GM19193 (cell line): ENCODE data around the gene DNAH11.

Source experiments
- POLR2A ChIP-seq: IDR thresholded peaks from 4 replicates; pipeline ENCODE4 v1.6.1; 2011; ENCODE audit not compliant: insufficient read depth, insufficient read length; ENCODE audit errors: extremely low read depth

DNAH11 gene

GRCh38 chr7:21543528-21544302, 876 bp downstream of the DNAH11 start:
- TF ChIP-seq POLR2A: no peak

DNA sequence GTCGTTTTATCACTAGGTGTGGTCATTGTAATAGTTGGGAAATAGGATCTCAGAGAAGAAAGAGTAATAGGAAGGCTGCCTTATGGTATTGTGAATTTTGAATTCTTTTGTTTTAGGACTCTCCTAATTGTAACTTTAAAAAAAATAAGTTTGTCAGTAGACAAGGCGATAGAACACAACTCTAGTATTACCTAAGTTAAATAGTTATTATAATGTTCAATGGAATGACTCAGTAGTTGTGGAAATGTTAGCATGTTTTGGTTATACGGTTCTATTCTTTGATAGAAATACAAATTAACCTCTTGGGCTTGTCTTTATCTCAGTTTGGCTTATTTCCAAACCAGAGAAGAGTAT, 1.4 kb downstream of the DNAH11 start:
- no peak for TF ChIP-seq POLR2A

DNA sequence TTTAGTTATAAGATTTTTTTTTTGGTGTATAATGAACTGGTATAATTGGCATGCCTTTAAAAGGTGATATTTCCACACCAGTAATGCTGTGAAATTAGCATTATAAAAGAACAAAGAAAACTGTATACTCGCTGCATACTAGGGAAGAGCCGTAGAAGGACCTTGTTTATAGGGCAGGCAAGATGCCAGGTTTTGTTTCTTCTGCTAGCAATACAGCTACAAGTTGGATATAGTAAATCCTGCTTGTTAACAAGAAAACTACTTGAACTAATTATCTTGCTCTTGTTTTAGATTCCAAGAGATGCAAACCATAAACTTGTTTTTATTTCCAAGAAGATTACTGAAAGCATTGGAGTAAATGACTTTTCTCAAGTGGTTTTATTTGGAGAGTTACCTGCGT, 1.9 kb downstream of the DNAH11 start:
- TF ChIP-seq POLR2A: no peak

GRCh38 chr7:21547501-21547900, 4.7 kb downstream of the DNAH11 start:
- no peak for TF ChIP-seq POLR2A

DNA sequence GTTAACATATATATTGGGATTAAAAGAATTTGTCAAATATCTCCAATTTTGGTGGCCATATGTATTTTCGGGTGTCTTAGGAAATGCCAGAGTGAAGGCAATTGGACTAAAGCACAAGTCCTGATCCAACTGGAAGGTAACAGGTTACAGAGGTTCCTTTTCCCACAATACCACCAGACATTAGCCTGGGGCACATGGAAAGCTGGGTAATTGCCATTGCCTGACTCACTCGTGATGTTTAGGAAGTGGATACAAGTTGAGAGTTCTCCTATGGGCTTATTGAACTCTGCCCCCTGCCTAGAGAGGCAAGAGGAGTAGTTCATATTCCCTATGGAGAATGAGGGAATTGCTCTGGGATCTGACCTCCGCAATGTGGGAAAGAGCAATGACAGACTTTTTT, 5.7 kb downstream of the DNAH11 start:
- TF ChIP-seq POLR2A: no peak

GRCh38 chr7:21550076-21550475, 7.2 kb downstream of the DNAH11 start:
- no peak for TF ChIP-seq POLR2A

DNA sequence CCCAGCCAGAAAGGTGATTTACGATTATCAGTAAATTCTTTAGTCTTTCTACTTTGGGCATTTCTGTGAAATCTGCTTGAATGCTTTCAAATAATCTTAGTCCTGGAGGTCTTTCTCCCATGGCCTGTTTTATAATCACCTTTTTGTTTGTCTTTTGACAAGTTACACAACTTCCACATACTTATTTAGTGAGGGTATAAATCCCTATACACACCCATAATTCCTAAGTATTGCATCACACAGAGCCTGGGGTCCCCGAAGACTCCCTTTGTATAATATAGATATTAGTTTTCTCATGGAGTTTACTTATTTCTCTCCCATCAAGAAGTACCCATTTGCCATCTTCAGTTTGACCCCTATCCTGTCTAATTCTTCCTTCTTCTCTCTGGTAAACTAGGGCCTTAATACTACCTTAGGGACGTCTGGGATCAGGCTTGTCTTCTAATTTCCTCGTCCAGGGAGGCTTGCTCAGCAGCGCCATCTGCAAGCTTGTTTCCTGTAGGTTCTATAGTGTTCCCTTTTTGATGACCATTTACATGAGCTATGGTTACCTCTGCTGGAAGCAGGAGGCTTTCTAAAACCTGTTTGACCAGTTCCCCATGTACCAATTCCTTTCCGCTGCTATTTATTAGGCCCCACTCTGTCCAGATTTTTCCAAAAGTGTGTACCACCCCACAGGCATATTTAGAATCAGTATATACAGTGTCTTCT, 8.1 kb downstream of the DNAH11 start:
- TF ChIP-seq POLR2A: no peak

- TF ChIP-seq POLR2A: no peak
Measured at GRCh38 chr7:21562385-21562784, 19.5 kb downstream of the DNAH11 start.

GRCh38 chr7:21565614-21566013, 22.8 kb downstream of the DNAH11 start:
- no peak for TF ChIP-seq POLR2A

- TF ChIP-seq POLR2A: no peak
Measured at GRCh38 chr7:21566094-21566493, 23.3 kb downstream of the DNAH11 start.

DNA sequence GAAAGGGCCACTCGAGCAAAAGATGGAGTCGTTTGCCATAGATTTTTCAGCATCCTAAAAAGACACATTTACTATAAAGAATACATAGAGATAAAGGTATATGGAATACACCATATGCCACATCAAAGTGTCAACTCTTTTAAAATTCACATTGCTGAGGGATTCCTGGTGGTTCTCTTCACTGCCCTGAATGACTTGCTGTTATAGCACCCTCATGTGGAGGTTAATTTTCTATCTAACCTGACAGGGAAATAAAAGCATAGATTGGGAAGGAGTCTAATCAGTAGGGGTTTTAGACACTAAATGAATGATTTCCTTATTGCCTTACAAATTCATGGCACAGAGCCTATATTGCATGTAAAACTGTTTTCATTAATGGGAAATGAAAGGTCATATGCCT, 25.9 kb downstream of the DNAH11 start:
- no peak for TF ChIP-seq POLR2A

GRCh38 chr7:21572331-21573313, 29.8 kb downstream of the DNAH11 start:
- no peak for TF ChIP-seq POLR2A

DNA sequence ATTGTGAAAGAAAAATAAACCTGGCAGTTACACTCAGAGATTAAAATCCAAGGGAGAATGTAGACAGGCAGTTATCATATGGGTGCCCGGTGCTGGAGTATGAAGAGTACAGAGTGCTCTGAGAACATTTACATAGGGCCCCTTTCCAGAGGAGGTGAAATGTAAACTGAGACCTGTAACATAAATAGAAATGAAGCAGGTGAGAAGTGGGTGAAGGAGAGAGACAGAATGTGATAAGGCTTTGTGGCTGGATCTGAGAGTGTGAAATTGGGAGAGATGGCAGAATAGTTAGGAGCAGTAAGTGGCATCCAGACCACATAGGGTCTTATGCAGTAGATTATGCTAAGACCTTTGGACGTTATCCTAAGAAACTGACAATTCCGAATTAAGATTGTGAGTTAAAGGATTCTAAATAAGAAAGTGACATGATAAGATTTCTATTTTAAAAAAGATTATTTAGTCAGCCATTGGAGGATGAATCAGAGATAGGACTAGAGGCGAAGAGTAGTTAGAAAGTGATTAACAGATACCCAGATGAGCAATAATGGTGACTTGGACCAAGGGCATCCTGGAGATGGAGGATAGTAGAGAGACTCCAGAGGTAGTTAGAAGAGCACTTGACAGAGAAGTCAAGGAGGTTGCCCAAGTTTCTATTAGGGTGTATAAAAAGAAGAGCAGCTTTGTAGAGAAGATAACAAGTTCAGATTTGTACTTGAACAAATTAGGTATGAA, 36.7 kb downstream of the DNAH11 start:
- TF ChIP-seq POLR2A: no peak

DNA sequence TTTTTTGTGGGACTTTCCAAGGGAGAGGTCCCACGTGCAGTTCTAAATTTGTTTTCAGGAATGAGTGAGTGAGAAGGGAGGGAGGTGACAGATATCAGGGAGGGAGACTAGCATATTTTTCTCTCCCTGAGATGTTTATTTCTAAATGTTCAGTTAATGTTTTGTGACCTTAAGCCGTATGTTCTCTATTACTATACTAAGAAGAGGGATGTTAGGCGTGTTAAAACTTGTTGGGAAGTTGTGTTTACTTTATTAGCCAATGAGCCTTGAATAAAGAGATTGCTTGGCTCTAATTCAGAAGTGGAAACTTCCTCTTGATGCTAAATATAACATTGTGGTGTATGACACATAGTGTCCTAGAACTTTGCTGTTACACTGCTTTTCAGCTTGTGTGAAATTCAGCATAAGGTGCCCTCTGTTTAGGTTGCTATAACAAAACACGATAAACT, 37.3 kb downstream of the DNAH11 start:
- no peak for TF ChIP-seq POLR2A
